Neural cell (in vitro differentiated cells): Measurements from ENCODE around the gene SIDT1. TPM values are rescaled to one million over a fixed set of nuclear protein-coding genes. Genes with fewer than 3 reads are reported as not detected.

Source experiments
- H2AFZ ChIP-seq: fragments of 200-600, 300-800 bp; sonication (generic), shearing (Covaris generic); 2 replicates; pipeline ENCODE4 v1.6.0; 2014; ENCODE audit warnings: low read depth, mild to moderate bottlenecking, antibody characterized with exemption, low read length, moderate library complexity
- H3F3A ChIP-seq: fragments of 200-600 bp; shearing (Covaris generic); 2 replicates; pipeline ENCODE4 v1.6.1; 2016; ENCODE audit warnings: mild to moderate bottlenecking, moderate library complexity, mixed read lengths, antibody characterized with exemption, low read length; ENCODE audit not compliant: insufficient read depth, poor library complexity, severe bottlenecking
- H3K27ac ChIP-seq: fragments of 200-600, 300-800 bp; sonication (generic), shearing (Covaris generic); 2 replicates; pipeline ENCODE4 v1.5.1; 2014; ENCODE audit warnings: mild to moderate bottlenecking, low read length, moderate library complexity
- H3K27me3 ChIP-seq: fragments of 300-800, 200-600 bp; sonication (generic), shearing (Covaris generic); 2 replicates; pipeline ENCODE4 v1.6.0; 2014; ENCODE audit warnings: mild to moderate bottlenecking, low read depth, low read length, moderate library complexity; ENCODE audit not compliant: insufficient read depth
- H3K36me3 ChIP-seq: fragments of 300-800, 200-600 bp; sonication (generic), shearing (Covaris generic); 2 replicates; pipeline ENCODE4 v1.5.1; 2014; ENCODE audit warnings: mild to moderate bottlenecking, antibody characterized with exemption, low read length, moderate library complexity; ENCODE audit not compliant: insufficient read depth
- H3K4me2 ChIP-seq: fragments of 300-800, 200-600 bp; sonication (generic), shearing (Covaris generic); 2 replicates; pipeline ENCODE4 v1.6.0; 2014; ENCODE audit warnings: mild to moderate bottlenecking, low read length
- H3K4me3 ChIP-seq: fragments of 300-800, 200-600 bp; sonication (generic), shearing (Covaris generic); 2 replicates; pipeline ENCODE4 v1.5.1; 2014; ENCODE audit warnings: mild to moderate bottlenecking, low read length, moderate library complexity
- H3K79me2 ChIP-seq: fragments of 200-600 bp; shearing (Covaris generic); replicated peaks from 2 replicates; pipeline ENCODE4 v1.6.0; 2014; ENCODE audit warnings: mild to moderate bottlenecking, low read length, moderate library complexity; ENCODE audit not compliant: insufficient read depth
- H3K9ac ChIP-seq: fragments of 300-800, 200-600 bp; sonication (generic), shearing (Covaris generic); 2 replicates; pipeline ENCODE4 v1.6.1; 2016; ENCODE audit warnings: mild to moderate bottlenecking, low read length, mixed read lengths
- H3K9me2 ChIP-seq: fragments of 200-600 bp; shearing (Covaris generic); 2 replicates; pipeline ENCODE4 v1.6.1; 2016; ENCODE audit warnings: mild to moderate bottlenecking, low read length, mixed read lengths; ENCODE audit not compliant: insufficient read depth
- H3K9me3 ChIP-seq: fragments of 200-600, 300-800 bp; sonication (generic), shearing (Covaris generic); 2 replicates; pipeline ENCODE4 v1.6.1; 2016; ENCODE audit warnings: mild to moderate bottlenecking, mixed run types, low read length, moderate library complexity, mixed read lengths
- H4K20me1 ChIP-seq: fragments of 200-600 bp; shearing (Covaris generic); 2 replicates; pipeline ENCODE4 v1.6.1; 2016; ENCODE audit warnings: mild to moderate bottlenecking, mixed run types; ENCODE audit not compliant: insufficient read depth
- CTCF ChIP-seq: fragments of 450-650 bp; IDR thresholded peaks from 2 replicates; pipeline ENCODE4 v1.5.1; 2014; ENCODE audit warnings: antibody characterized with exemption, mild to moderate bottlenecking, moderate library complexity; ENCODE audit not compliant: poor library complexity, severe bottlenecking
- EP300 ChIP-seq: fragments of 450-650 bp; conservative IDR thresholded peaks from 2 replicates; pipeline ENCODE4 v1.6.1; 2014; ENCODE audit warnings: antibody characterized with exemption, mild to moderate bottlenecking, moderate library complexity; ENCODE audit not compliant: poor library complexity, severe bottlenecking
- EZH2 ChIP-seq: fragments of 200-600, 300-800 bp; shearing (Covaris generic), sonication (generic); IDR thresholded peaks from 2 replicates; pipeline ENCODE4 v1.6.1; 2014; ENCODE audit warnings: antibody characterized with exemption, low read length, borderline replicate concordance, mild to moderate bottlenecking; ENCODE audit not compliant: insufficient read depth, poor library complexity, severe bottlenecking
- MXI1 ChIP-seq: fragments of 450-650 bp; conservative IDR thresholded peaks from 2 replicates; pipeline ENCODE4 v1.6.1; 2014; ENCODE audit warnings: antibody characterized with exemption, mild to moderate bottlenecking; ENCODE audit not compliant: poor library complexity, severe bottlenecking
- POLR2AphosphoS5 ChIP-seq: IDR thresholded peaks from 2 replicates; pipeline ENCODE4 v1.6.1; 2012
- RAD21 ChIP-seq: fragments of 450-650 bp; conservative IDR thresholded peaks from 2 replicates; pipeline ENCODE4 v1.6.1; 2014; ENCODE audit warnings: antibody characterized with exemption, mild to moderate bottlenecking, moderate library complexity
- SMC3 ChIP-seq: fragments of 450-650 bp; conservative IDR thresholded peaks from 2 replicates; pipeline ENCODE4 v1.6.1; 2014; ENCODE audit warnings: antibody characterized with exemption, mild to moderate bottlenecking, moderate library complexity; ENCODE audit not compliant: poor library complexity
- TAF1 ChIP-seq: IDR thresholded peaks from 2 replicates; pipeline ENCODE4 v1.6.1; 2012; ENCODE audit warnings: low read depth
- polyA plus RNA-seq: library from polyadenylated mRNA; depleted of rRNA; stranded (reverse); fragments of >200 nt; gene quantifications from 2 replicates; pipeline ENCODE4 v1.2.3, GENCODE V29; 2014
- TF ChIP-seq, protein P1 (sequence below): IDR thresholded peaks from 2 replicates; pipeline ENCODE4 v1.6.1; 2012; ENCODE audit warnings: borderline replicate concordance

The SIDT1 gene
- polyA plus RNA-seq, 1 donor from 2014 or later, result 0.22 TPM

- no peak overlapping the region for H2AFZ ChIP-seq
- TF ChIP-seq EZH2 (no peak), MXI1 (no peak), RAD21 (no peak), TAF1 (no peak), SMC3 (no peak), POLR2AphosphoS5 (no peak), CTCF (no peak), EP300 (no peak)
- TF ChIP-seq, protein P1, sequence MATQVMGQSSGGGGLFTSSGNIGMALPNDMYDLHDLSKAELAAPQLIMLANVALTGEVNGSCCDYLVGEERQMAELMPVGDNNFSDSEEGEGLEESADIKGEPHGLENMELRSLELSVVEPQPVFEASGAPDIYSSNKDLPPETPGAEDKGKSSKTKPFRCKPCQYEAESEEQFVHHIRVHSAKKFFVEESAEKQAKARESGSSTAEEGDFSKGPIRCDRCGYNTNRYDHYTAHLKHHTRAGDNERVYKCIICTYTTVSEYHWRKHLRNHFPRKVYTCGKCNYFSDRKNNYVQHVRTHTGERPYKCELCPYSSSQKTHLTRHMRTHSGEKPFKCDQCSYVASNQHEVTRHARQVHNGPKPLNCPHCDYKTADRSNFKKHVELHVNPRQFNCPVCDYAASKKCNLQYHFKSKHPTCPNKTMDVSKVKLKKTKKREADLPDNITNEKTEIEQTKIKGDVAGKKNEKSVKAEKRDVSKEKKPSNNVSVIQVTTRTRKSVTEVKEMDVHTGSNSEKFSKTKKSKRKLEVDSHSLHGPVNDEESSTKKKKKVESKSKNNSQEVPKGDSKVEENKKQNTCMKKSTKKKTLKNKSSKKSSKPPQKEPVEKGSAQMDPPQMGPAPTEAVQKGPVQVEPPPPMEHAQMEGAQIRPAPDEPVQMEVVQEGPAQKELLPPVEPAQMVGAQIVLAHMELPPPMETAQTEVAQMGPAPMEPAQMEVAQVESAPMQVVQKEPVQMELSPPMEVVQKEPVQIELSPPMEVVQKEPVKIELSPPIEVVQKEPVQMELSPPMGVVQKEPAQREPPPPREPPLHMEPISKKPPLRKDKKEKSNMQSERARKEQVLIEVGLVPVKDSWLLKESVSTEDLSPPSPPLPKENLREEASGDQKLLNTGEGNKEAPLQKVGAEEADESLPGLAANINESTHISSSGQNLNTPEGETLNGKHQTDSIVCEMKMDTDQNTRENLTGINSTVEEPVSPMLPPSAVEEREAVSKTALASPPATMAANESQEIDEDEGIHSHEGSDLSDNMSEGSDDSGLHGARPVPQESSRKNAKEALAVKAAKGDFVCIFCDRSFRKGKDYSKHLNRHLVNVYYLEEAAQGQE, result no peak
These were observed 122.0 kb downstream of the SIDT1 start for GRCh38 chr3:113654310-113654709.

GRCh38 chr3:113654851-113655250 is 122.5 kb downstream of the SIDT1 start:
- no peak overlapping the region for H3K9ac ChIP-seq
- peaks cover 16% of the 10 kb centered on the region for H3K36me3 ChIP-seq
- no peak overlapping the region for H3K27ac ChIP-seq
- H3K4me3 ChIP-seq, result no peak overlapping the region
- no peaks in the 10 kb centered on the region for H3F3A ChIP-seq
- H3K9me3 ChIP-seq, result no peaks in the 10 kb centered on the region
- no peaks in the 10 kb centered on the region for H3K9me2 ChIP-seq
- no peak for TF ChIP-seq RAD21
- TF ChIP-seq TAF1, result no peak
- TF ChIP-seq, protein P1, result no peak
- no peak for TF ChIP-seq CTCF
- no peak for TF ChIP-seq POLR2AphosphoS5
- H4K20me1 ChIP-seq, result no peaks in the 10 kb centered on the region
- no peak overlapping the region for H3K4me2 ChIP-seq
- H3K27me3 ChIP-seq, result no peaks in the 10 kb centered on the region
- no peaks in the 10 kb centered on the region for H3K79me2 ChIP-seq
- no peak overlapping the region for H2AFZ ChIP-seq

More at GRCh38 chr3:113654310-113654709, 122.0 kb downstream of the SIDT1 start:
- Histone ChIP-seq H3K9ac (no peak overlapping the region), H3K36me3 (peaks cover 16% of the 10 kb centered on the region), H3K9me3 (no peaks in the 10 kb centered on the region), H3K79me2 (no peaks in the 10 kb centered on the region), H3K27me3 (no peaks in the 10 kb centered on the region), H4K20me1 (no peaks in the 10 kb centered on the region), H3K9me2 (no peaks in the 10 kb centered on the region), H3K4me3 (no peak overlapping the region), H3K27ac (no peak overlapping the region), H3K4me2 (no peak overlapping the region), H3F3A (no peaks in the 10 kb centered on the region)
